HG03565 (cell line): Measurements from ENCODE around the gene SPATA20.

Source experiments
- ATAC-seq: cut with Tn5 transposase; IDR thresholded peaks from one replicate; pipeline ENCODE4 v1.9.1; 2021; ENCODE audit warnings: mild to moderate bottlenecking, moderate library complexity; ENCODE audit not compliant: unreplicated experiment

SPATA20 gene

GRCh38 chr17:50557630-50558029 lies 10.7 kb downstream of the SPATA20 start:
- no peak for ATAC-seq

- ATAC-seq = no peak
Observed at GRCh38 chr17:50558091-50558490, 11.1 kb downstream of the SPATA20 start.

GRCh38 chr17:50558581-50558940 lies 11.6 kb downstream of the SPATA20 start:
- no peak for ATAC-seq

- no peak for ATAC-seq
Observed at GRCh38 chr17:50558941-50559614, 12.1 kb downstream of the SPATA20 start.

- no peak for ATAC-seq
Observed at GRCh38 chr17:50559674-50560184, 12.8 kb downstream of the SPATA20 start.

- ATAC-seq = peak; percentile 76
Observed at GRCh38 chr17:50560185-50560824, 13.3 kb downstream of the SPATA20 start, which contains the start of gene CACNA1G. Gene CACNA1G, plus strand, starts transcription at chr17:50560715. Its CDS starts 745 bp downstream, at chr17:50561460.

GRCh38 chr17:50560931-50561745 lies 14.2 kb downstream of the SPATA20 start:
- ATAC-seq = no peak

GRCh38 chr17:50561746-50562141 lies 14.8 kb downstream of the SPATA20 start:
- no peak for ATAC-seq

- no peak for ATAC-seq
Observed at GRCh38 chr17:50562242-50563091, 15.5 kb downstream of the SPATA20 start.

- ATAC-seq = no peak
Observed at GRCh38 chr17:50563092-50563511, 16.1 kb downstream of the SPATA20 start.

GRCh38 chr17:50564916-50565315 lies 17.9 kb downstream of the SPATA20 start:
- no peak for ATAC-seq

GRCh38 chr17:50565402-50566350 lies 18.7 kb downstream of the SPATA20 start:
- ATAC-seq = no peak

- no peak for ATAC-seq
Observed at GRCh38 chr17:50566886-50567285, 19.9 kb downstream of the SPATA20 start.

GRCh38 chr17:50568659-50569058 lies 21.7 kb downstream of the SPATA20 start:
- ATAC-seq = no peak

- no peak for ATAC-seq
Observed at GRCh38 chr17:50569592-50569991, 22.6 kb downstream of the SPATA20 start.

- ATAC-seq = no peak
Observed at GRCh38 chr17:50570032-50570431, 23.1 kb downstream of the SPATA20 start.

- ATAC-seq = no peak
Observed at GRCh38 chr17:50570528-50570927, 23.6 kb downstream of the SPATA20 start.

GRCh38 chr17:50571681-50572080 lies 24.7 kb downstream of the SPATA20 start:
- ATAC-seq = no peak

GRCh38 chr17:50572541-50572940 lies 25.6 kb downstream of the SPATA20 start:
- ATAC-seq = no peak
